Naive thymus-derived CD8-positive, alpha-beta T cell (primary cell): ENCODE data around the gene HK1. TPM values are rescaled to one million over a fixed set of nuclear protein-coding genes. Genes with fewer than 3 reads are reported as not detected.
A peak's percentile ranks its signal among the peaks of the same experiment; 100 is the strongest.

Source experiments
- ATAC-seq, 2 donors: fragments of 150-1000 bp; cut with Tn5 transposase in 1 of 2; sonication (Bioruptor Pico), chemical (Tn5 transposase) in 1 of 2; 1 replicate in 1 of 2; 2 replicates in 1 of 2; pipeline ENCODE4 v1.10.0; 2021; ENCODE audit warnings: mild to moderate bottlenecking in 2 of 2, moderate library complexity in 2 of 2
- POLR2A ChIA-PET: fragments of 350-600 bp; sonication (Branson Sonifier 250); formaldehyde crosslinking; loops from one replicate; lab custom pipeline; 2021; ENCODE audit warnings: antibody characterized with exemption; lab: Charles Lee
- DNase-seq, 10 donors: peaks; one replicate each; pipeline versions ENCODE4 v3.0.0 to v3.0.0-alpha.2; 2020 to 2022
- H3K27ac Mint-ChIP-seq, 10 donors: one replicate each; pipeline ENCODE4 v1.8.0; 2020 to 2022; ENCODE audit warnings: mild to moderate bottlenecking in 10 of 10, mixed read lengths in 10 of 10, moderate library complexity in 4 of 10, inconsistent platforms in 1 of 10
- H3K27me3 Mint-ChIP-seq, 5 donors: one replicate each; pipeline ENCODE4 v1.8.0; 2021 to 2022; ENCODE audit warnings: mixed read lengths in 5 of 5
- H3K36me3 Mint-ChIP-seq, 3 donors: one replicate each; pipeline ENCODE4 v1.8.0; 2020 to 2022; ENCODE audit warnings: mixed read lengths in 3 of 3, mild to moderate bottlenecking in 2 of 3, inconsistent platforms in 1 of 3
- H3K4me1 Mint-ChIP-seq, 4 donors: one replicate each; pipeline ENCODE4 v1.8.0; 2021 to 2022; ENCODE audit warnings: mixed read lengths in 4 of 4
- H3K4me3 Mint-ChIP-seq, 10 donors: one replicate each; pipeline ENCODE4 v1.8.0; 2020 to 2022; ENCODE audit warnings: mild to moderate bottlenecking in 10 of 10, mixed read lengths in 10 of 10, moderate library complexity in 6 of 10, inconsistent platforms in 1 of 10
- H3K9me3 Mint-ChIP-seq, 9 donors: one replicate each; pipeline ENCODE4 v1.8.0; 2020 to 2022; ENCODE audit warnings: mixed read lengths in 9 of 9, mild to moderate bottlenecking in 3 of 9, inconsistent platforms in 1 of 9, moderate library complexity in 1 of 9
- polyA plus RNA-seq, 3 donors: library from polyadenylated mRNA; unstranded; fragments of 300-500 nt; fragmentation: Illumina TruSeq; gene quantifications; one replicate each; pipeline ENCODE4 v1.2.3, GENCODE V29; 2021
- total RNA-seq, 8 experiments: library from RNA in 2 of 8; stranded (reverse) in 2 of 8; gene quantifications; one replicate each; pipeline ENCODE4 v1.2.3 and lab custom pipeline; 2021 to 2026

The HK1 gene
- total and polyA plus RNA-seq, 5 experiments from 2014 or later, result 63.5 to 129 (median 89.9) TPM

DNA sequence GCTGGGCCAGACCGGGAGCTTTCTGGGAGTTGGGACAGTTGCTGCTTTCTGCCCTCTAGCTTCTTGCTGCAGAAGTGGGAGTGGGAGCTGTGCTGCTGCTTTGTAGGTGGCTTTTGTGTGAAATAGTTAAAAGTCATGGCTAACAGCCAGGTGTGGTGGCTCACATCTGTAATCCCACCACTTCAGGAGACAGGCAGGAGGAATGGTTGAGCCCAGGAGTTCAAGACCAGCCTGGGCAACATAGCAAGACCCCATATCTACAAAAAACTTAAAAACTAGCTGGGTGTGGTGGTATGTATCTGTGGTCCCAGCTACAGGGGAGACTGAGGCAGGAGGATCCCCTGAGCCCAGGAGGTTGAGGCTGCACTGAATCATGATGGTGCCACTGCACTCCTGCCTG, 124.8 kb downstream of the HK1 start:
- DNase-seq (no peak), ATAC-seq (no peak)
- peaks cover 7 to 50% (median 15%) of the 10 kb centered on the region in 3 donors for H3K36me3 Mint-ChIP-seq

DNA sequence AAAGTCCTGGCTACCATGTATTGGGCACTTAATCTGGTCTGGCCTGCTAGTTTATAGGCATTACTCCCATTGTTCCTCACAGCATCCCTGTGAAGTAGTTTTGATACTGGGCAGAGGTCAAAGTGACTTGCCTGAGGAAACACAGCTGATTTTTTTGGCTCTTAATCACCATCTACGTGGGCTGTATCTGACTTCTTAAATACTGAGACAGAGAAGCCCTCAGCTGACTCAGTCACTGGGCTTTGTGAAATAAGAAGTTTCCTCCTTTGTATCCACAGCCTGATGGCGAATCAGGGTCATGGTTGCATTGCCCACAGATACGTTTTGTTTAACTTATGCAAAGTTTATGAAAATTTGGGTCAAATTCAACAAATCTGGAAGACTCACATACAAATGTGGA, 125.2 kb downstream of the HK1 start:
- DNase-seq (no peak), ATAC-seq (no peak)
- H3K27me3 Mint-ChIP-seq, result no peaks in the 10 kb centered on the region
- H3K36me3 Mint-ChIP-seq, result peaks cover 7 to 46% (median 15%) of the 10 kb centered on the region in 3 donors
- H3K9me3 Mint-ChIP-seq, result no peaks in the 10 kb centered on the region
- H3K27ac Mint-ChIP-seq, result no peak overlapping the region
- H3K4me1 Mint-ChIP-seq, result peaks cover 8 to 23% (median 12%) of the 10 kb centered on the region in 4 donors
- no peak overlapping the region for H3K4me3 Mint-ChIP-seq
- POLR2A ChIA-PET, result no interaction called here

More for the DNA sequence above, 124.8 kb downstream of the HK1 start:
- no peaks in the 10 kb centered on the region for H3K27me3 Mint-ChIP-seq
- no peaks in the 10 kb centered on the region for H3K9me3 Mint-ChIP-seq
- POLR2A ChIA-PET, result no interaction called here
- H3K4me1 Mint-ChIP-seq, result peaks cover 5 to 18% (median 8%) of the 10 kb centered on the region in 4 donors
- no peak overlapping the region for H3K4me3 Mint-ChIP-seq
- H3K27ac Mint-ChIP-seq, result peak overlapping the region in 2 of 10 donors; percentile 14 to 19

DNA sequence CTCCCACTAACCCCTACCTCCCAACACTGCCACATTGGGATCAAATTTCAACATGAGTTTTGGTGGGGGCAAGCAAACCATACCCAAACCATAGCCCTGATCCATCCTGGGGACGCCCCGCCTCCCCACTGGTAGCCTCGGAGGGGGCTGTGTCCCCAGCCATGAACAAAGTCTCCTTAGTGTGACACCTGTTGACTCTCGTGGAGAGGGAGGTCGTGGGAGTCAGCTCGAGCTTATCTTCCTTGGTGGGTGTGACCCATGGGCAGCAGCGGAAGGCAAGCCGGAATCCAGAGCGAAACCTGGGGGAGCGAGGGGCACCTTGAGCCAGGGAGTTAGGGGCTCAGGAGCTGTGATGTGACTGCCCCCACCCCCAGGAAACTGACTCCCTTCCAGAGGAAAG, 126.5 kb downstream of the HK1 start:
- H3K27ac Mint-ChIP-seq, result peak overlapping the region in 3 of 10 donors; percentile 20 to 64 (median 62)
- H3K36me3 Mint-ChIP-seq, result peaks cover 7 to 35% (median 11%) of the 10 kb centered on the region in 3 donors
- DNase-seq, result no peak
- ATAC-seq, result no peak
- H3K9me3 Mint-ChIP-seq, result no peaks in the 10 kb centered on the region
- no peak overlapping the region for H3K4me3 Mint-ChIP-seq
- peaks cover 9 to 30% (median 19%) of the 10 kb centered on the region in 4 donors for H3K4me1 Mint-ChIP-seq
- POLR2A ChIA-PET, result interaction anchor here (0.8 kb wide), 1 partner anchor 722 kb away, joined by 3 read pairs; no protein-coding TSS in a partner anchor
- no peaks in the 10 kb centered on the region for H3K27me3 Mint-ChIP-seq

DNA sequence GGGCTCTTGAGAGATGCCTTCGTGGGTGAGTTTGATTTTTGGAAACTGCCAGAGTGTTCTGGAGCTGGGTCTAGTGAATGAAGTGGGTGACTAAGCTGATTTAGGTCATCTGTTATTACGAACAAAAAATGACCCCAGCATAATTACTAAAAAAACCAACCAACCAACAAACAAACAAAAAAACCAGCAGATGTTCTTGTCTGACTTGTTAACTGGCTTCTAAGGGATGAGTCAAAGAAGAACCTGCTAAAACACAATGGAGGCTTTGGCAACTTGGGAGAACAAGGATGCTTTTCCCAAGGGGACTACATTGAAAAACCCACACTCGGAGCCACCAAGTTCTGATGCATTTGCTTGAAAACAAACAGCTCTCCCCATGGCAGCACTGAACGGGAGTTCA, 126.9 kb downstream of the HK1 start:
- H3K36me3 Mint-ChIP-seq, result peaks cover 7 to 31% (median 11%) of the 10 kb centered on the region in 3 donors
- H3K27ac Mint-ChIP-seq, result peak overlapping the region in 3 of 10 donors; percentile 15 to 80 (median 77)

DNA sequence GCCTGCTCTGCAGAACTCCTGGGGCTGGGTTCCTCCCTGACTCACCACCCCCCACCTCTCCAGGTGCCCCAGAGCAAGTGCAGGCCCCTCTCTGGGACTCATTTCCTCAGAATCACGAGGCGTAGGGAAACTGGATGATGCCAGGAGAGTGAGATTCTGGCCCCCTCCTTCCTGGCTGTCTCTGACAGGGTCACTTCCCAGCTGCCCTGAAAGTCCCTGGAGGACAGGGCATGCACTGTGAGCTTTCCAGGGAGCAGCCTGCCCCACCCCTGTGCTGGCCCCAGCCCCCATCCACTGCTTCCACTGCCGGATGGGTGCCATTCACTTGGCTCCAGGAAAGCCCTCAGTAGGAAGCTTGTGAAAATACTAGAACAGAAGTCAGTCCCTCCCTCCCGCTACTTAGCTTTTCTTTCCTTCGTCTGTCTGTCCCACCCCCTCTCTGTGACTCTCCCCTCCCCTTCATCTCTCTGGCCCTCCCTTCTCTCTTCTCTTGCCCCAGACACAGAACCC, 128.1 kb downstream of the HK1 start:
- Mint-ChIP-seq H3K27ac (peak overlapping the region; percentile 8 to 92 (median 84)), H3K4me3 (peak overlapping the region in 1 of 10 donors; percentile 36), H3K9me3 (no peaks in the 10 kb centered on the region), H3K4me1 (peaks cover 12 to 30% (median 24%) of the 10 kb centered on the region in 4 donors), H3K27me3 (no peaks in the 10 kb centered on the region), H3K36me3 (peaks cover under 1 to 20% (median 4%) of the 10 kb centered on the region in 3 donors)
- POLR2A ChIA-PET, result interaction anchor here (1.2 to 1.7 kb wide), 2 partner anchors 99 to 103 kb away, joined by 3 to 5 read pairs; no protein-coding TSS in a partner anchor
- ATAC-seq (no peak), DNase-seq (no peak)

More for the DNA sequence above, 126.9 kb downstream of the HK1 start:
- DNase-seq (no peak), ATAC-seq (no peak)
- Mint-ChIP-seq H3K9me3 (no peaks in the 10 kb centered on the region), H3K4me3 (no peak overlapping the region), H3K4me1 (peaks cover 9 to 30% (median 20%) of the 10 kb centered on the region in 4 donors), H3K27me3 (no peaks in the 10 kb centered on the region)
- POLR2A ChIA-PET, result no interaction called here

DNA sequence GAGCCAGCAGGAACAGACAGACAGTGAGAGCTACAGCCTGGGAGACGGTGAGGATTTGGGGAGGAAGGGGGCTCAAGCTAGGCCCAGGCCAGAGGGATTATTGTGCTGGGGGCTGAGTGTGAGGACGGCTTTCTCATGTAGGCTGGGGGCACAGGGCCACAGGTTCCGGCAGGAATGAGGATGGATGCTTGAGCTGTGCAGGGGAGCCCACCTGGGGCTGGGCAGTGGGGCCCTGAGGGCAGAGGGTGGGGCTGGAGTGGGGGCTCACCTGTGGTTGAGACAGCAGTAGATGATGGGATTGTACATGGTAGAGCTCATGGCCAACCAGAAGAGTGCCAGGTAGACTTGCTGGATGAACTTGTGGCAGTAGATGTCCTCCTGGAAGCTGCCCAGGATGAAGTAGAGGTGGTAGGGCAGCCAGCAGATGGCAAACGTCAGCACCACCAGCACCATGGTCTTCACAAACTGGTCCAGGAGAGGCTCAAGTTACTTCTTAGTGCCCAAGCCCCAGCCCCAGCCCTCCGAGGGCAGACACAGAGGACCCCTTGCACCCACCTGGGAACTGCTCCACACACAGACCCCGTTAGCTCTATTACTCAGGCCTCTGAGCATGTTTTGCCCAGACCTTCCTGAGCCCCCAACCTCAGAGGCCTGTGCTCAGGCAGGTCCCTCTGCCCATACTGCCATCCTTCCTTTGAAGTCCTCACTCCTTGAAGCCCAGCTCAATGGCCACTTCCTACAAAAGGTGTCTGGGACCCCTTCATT, 128.7 kb downstream of the HK1 start:
- Mint-ChIP-seq H3K4me3 (peak overlapping the region in 1 of 10 donors; percentile 36), H3K4me1 (peaks cover 12 to 30% (median 24%) of the 10 kb centered on the region in 4 donors), H3K27me3 (no peaks in the 10 kb centered on the region), H3K36me3 (peaks cover 0 to 14% (median 0%) of the 10 kb centered on the region in 3 donors), H3K9me3 (no peaks in the 10 kb centered on the region), H3K27ac (peak overlapping the region; percentile 8 to 92 (median 70))
- no peak for DNase-seq
- no peak for ATAC-seq
- POLR2A ChIA-PET, result interaction anchor here (1.0 to 1.7 kb wide), 3 partner anchors 9 to 102 kb away, joined by 3 to 5 read pairs (median 4); no protein-coding TSS in a partner anchor

DNA sequence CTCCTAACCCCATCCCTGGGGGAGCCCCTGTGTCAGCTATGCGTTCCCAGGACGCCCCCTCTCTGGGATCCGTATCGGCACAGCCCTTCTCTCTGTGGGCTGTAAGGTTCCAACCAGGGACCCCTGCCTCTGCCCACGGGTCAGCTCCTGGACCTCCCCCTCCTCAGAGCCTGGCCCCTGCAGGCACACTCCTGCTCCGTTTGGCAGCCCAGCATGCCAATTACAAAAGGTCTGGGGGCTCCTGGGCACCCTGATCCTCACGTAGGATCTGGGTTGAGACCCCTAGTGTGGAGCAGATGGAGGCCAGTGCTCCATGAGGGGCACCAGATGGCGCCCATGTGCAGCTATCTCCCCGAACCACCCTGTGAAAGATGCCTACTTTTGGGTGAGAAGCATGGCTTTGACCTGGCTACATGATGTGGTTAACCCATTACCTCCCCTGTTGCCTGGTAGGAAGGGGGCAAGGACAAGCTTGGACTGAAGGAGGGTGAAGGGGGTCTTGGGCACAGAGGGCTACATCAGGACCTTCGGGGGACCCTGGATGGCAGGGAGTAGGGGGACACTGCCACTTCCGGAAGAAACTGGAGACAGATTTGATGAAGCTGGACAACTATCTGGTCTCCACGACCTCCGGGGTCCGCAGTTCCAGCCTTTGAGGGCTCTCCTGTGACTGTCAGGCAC, 129.5 kb downstream of the HK1 start:
- Mint-ChIP-seq H3K27me3 (no peaks in the 10 kb centered on the region), H3K27ac (peak overlapping the region in 8 of 10 donors; percentile 15 to 90 (median 83)), H3K4me3 (peak overlapping the region in 8 of 10 donors; percentile 14 to 74 (median 48)), H3K9me3 (no peaks in the 10 kb centered on the region), H3K36me3 (peaks cover 0 to 6% (median 0%) of the 10 kb centered on the region in 3 donors), H3K4me1 (peaks cover 12 to 30% (median 24%) of the 10 kb centered on the region in 4 donors)
- no peak for ATAC-seq
- DNase-seq, result peak in 2 of 10 donors; percentile 35 to 36
- POLR2A ChIA-PET, result interaction anchor here (0.5 to 1.7 kb wide), 15 partner anchors 10 to 1076 kb away, joined by 3 to 8 read pairs (median 4); partner anchors contain the start of genes HNRNPH3 and SUPV3L1

DNA sequence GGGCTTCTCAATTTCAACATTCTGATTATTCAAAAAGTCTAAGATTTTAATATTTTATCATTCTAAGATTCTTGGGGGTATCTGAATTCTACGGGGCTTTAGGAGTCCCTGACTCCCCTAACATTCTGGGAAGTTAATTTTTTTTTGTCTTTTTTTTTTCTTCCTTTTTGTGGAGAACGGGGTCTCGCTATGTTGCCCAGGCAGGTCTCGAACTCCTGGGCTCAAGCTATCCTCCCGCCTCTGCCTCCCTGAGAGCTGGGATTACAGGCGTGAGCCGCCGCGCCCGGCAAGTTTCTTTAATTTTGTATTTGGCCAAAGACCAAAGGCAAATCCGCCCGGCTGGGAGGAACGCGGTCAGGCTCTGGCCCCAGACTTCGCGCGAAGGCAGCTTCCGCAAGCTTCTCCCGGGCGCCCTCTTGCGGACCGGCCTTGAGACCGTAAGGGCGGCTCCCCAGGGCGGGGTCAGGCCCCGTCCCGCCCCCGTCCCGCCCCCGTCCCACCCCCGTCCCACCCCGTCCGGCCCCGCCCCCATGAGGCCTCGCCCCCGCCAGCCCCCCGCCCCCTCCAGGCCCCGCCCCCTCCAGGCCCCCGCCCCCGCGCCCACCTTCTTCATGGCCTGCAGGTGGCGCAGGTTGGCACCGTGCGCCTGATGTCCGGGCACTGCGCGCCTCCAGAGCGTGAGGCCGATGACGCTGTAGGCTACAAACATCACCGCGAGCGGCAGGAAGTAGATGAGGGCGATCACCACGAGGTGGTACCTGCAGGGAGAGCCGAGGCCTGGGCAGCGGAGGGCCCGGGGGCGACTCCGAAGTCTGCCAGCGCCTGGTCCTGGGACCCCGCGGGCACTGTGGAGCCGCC, 130.3 kb downstream of the HK1 start:
- Mint-ChIP-seq H3K36me3 (peaks cover 0 to 3% (median 0%) of the 10 kb centered on the region in 3 donors), H3K4me1 (peaks cover 12 to 37% (median 27%) of the 10 kb centered on the region in 4 donors), H3K27ac (peak overlapping the region; percentile 82 to 95 (median 90)), H3K9me3 (no peaks in the 10 kb centered on the region), H3K27me3 (peaks cover 0 to 2% (median 0%) of the 10 kb centered on the region in 5 donors), H3K4me3 (peak overlapping the region; percentile 56 to 82 (median 71))
- POLR2A ChIA-PET, result interaction anchor here (0.5 to 1.4 kb wide), 14 partner anchors 13 to 1077 kb away, joined by 3 to 8 read pairs (median 4); partner anchors contain the start of genes HNRNPH3 and SUPV3L1
- DNase-seq (peak; percentile 82 to 95 (median 89)), ATAC-seq (peak; percentile 93 to 94)

DNA sequence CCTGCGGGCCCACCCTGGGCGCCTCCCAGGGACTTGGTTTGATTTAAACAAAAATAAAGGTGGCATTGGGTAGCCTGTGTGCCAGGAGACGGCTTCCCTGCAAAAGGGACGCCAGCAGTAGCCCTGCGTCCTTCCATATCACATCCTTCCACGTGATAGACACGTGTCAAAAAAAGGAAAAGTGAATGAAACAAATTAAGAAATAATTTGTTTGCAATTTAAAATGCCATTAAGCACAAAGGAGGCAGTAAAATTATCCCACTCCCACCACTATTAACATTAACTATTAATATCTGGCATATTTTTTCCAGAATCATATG, 130.8 kb downstream of the HK1 start:
- peaks cover 0 to 3% (median 0%) of the 10 kb centered on the region in 3 donors for H3K36me3 Mint-ChIP-seq
- H3K27me3 Mint-ChIP-seq, result peaks cover 0 to 2% (median 0%) of the 10 kb centered on the region in 5 donors
- DNase-seq (no peak), ATAC-seq (no peak)
- POLR2A ChIA-PET, result interaction anchor here (0.9 to 1.4 kb wide), 6 partner anchors 16 to 230 kb away, joined by 3 to 8 read pairs (median 4); partner anchors contain the start of gene SUPV3L1
- peak overlapping the region in 4 of 10 donors; percentile 24 to 72 (median 66) for H3K4me3 Mint-ChIP-seq
- peaks cover 12 to 37% (median 28%) of the 10 kb centered on the region in 4 donors for H3K4me1 Mint-ChIP-seq
- H3K27ac Mint-ChIP-seq, result peak overlapping the region; percentile 82 to 95 (median 90)
- no peaks in the 10 kb centered on the region for H3K9me3 Mint-ChIP-seq

DNA sequence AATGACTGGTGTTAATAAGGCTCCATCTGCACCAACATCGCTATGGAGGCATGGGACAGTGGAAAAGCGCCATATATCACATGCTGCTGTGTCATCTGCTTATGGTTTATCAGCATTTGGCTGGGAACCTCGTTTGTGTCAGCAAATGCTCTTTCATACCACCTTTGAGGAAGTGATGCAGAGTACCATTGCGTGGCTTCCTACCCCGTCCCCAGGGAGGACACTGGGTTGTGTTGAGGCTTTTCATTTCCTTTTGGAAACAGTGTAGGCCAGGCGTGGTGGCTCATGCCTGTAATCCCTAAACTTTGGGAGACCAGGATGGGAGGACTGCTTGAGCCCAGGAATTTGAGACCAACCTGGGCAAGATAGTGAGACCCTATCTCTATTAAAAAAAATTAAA, 131.7 kb downstream of the HK1 start:
- Mint-ChIP-seq H3K27me3 (peaks cover 0 to 2% (median 0%) of the 10 kb centered on the region in 5 donors), H3K36me3 (no peaks in the 10 kb centered on the region), H3K4me3 (no peak overlapping the region), H3K9me3 (no peaks in the 10 kb centered on the region), H3K4me1 (peaks cover 12 to 37% (median 28%) of the 10 kb centered on the region in 4 donors), H3K27ac (peak overlapping the region in 4 of 10 donors; percentile 15 to 60 (median 44))
- POLR2A ChIA-PET, result interaction anchor here (0.6 to 1.4 kb wide), 3 partner anchors 31 to 97 kb away, joined by 3 to 5 read pairs (median 3); no protein-coding TSS in a partner anchor
- peak in 1 of 10 donors; percentile 27 for DNase-seq
- no peak for ATAC-seq

DNA sequence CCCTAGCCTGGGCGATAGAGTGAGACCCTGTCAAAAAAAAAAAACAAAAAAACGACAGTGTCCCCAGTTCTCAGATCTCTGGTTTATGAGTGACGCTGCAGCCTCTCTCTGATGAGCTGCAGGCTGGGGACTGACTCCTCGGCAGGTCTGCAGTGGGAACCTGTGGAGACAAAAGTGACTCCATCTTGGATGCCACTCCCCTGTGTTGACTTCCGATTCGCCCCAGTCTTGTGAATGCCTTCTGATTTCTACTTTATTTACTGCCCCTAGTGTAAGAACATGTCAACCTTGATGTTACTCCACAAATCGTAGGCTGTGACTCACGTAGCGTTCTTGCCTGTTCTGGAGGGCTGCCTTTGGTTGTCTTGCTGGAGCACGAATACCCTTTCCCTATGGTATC, 132.2 kb downstream of the HK1 start:
- no peak for DNase-seq
- H3K27me3 Mint-ChIP-seq, result peaks cover 0 to 2% (median 2%) of the 10 kb centered on the region in 5 donors
- H3K4me3 Mint-ChIP-seq, result peak overlapping the region in 1 of 10 donors; percentile 8
- H3K27ac Mint-ChIP-seq, result peak overlapping the region in 5 of 10 donors; percentile 25 to 75 (median 37)
- ATAC-seq, result no peak
- peaks cover 12 to 37% (median 28%) of the 10 kb centered on the region in 4 donors for H3K4me1 Mint-ChIP-seq
- H3K36me3 Mint-ChIP-seq, result no peaks in the 10 kb centered on the region
- H3K9me3 Mint-ChIP-seq, result no peaks in the 10 kb centered on the region
- POLR2A ChIA-PET, result interaction anchor here (0.6 to 1.4 kb wide), 6 partner anchors 30 to 876 kb away, joined by 3 to 6 read pairs (median 4); no protein-coding TSS in a partner anchor
